Panc1 (cell line): Measurements from ENCODE around the gene PRR19. TPM values are rescaled to one million over a fixed set of nuclear protein-coding genes. Genes with fewer than 3 reads are reported as not detected.

Experiments
- ATAC-seq: fragments of 200-7000 bp; cut with Tn5 transposase; 2 replicates; pipeline ENCODE4 v1.9.1; 2020; ENCODE audit warnings: mild to moderate bottlenecking, moderate library complexity
- BruUV-seq: library from RNA; stranded (reverse); fragments of 400-500 nt; replicated peaks from 2 replicates; lab custom pipeline; 2021; lab: Mats Ljungman, UMichigan
- CTCF ChIA-PET: fragments of 300-600 bp; sonication (Branson Sonifier 250); formaldehyde crosslinking; loops from one replicate; lab custom pipeline; 2022; ENCODE audit warnings: antibody characterized with exemption; lab: Charles Lee
- POLR2A ChIA-PET: fragments of 300-600 bp; sonication (Branson Sonifier 250); formaldehyde crosslinking; loops from one replicate; lab custom pipeline; 2022; ENCODE audit warnings: antibody characterized with exemption; lab: Charles Lee
- DNase-seq: peaks from one replicate; pipeline ENCODE4 v3.0.0-alpha.2; 2010; ENCODE audit warnings: low read depth, low spot score
- H3K27ac ChIP-seq: 2 replicates; pipeline ENCODE4 v1.5.1; 2011; ENCODE audit warnings: mild to moderate bottlenecking, low read length, inconsistent platforms
- H3K27me3 ChIP-seq: fragments of 200-500 bp; sonication (Bioruptor generic); 2 replicates; pipeline ENCODE4 v1.6.0; 2014; ENCODE audit warnings: low read length, inconsistent platforms; ENCODE audit not compliant: control insufficient read depth, insufficient read depth
- H3K36me3 ChIP-seq: fragments of 200-500 bp; sonication (Bioruptor generic); 2 replicates; pipeline ENCODE4 v1.5.1; 2014; ENCODE audit warnings: inconsistent platforms, mild to moderate bottlenecking, low read length, moderate library complexity; ENCODE audit not compliant: control insufficient read depth, insufficient read depth
- H3K4me1 ChIP-seq: 2 replicates; pipeline ENCODE4 v1.5.1; 2011; ENCODE audit warnings: inconsistent platforms, mild to moderate bottlenecking, low read length, moderate library complexity; ENCODE audit not compliant: control insufficient read depth, insufficient read depth
- H3K4me3 ChIP-seq, 2 experiments: 2 replicates each; pipeline ENCODE4 v1.5.1; 2011 to 2012; ENCODE audit warnings: low read depth in 2 of 2, low read length in 2 of 2, mild to moderate bottlenecking in 2 of 2, inconsistent platforms in 1 of 2, moderate library complexity in 1 of 2
- H3K9me3 ChIP-seq: fragments of 200-500 bp; sonication (Bioruptor generic); 2 replicates; pipeline ENCODE4 v1.5.1; 2014; ENCODE audit warnings: low read depth, mild to moderate bottlenecking, inconsistent platforms, low read length, moderate library complexity; ENCODE audit not compliant: control insufficient read depth, insufficient read depth
- CTCF ChIP-seq: fragments of 450-650 bp; IDR thresholded peaks from 2 replicates; pipeline ENCODE4 v1.5.1; 2017; ENCODE audit warnings: mild to moderate bottlenecking
- POLR2AphosphoS5 ChIP-seq: IDR thresholded peaks from 2 replicates; pipeline ENCODE4 v1.6.1; 2012; ENCODE audit warnings: mild to moderate bottlenecking, low read depth, low read length, moderate library complexity
- REST ChIP-seq, 2 experiments: IDR thresholded peaks; 2 replicates each; pipeline ENCODE4 v1.6.1; 2011 to 2012; ENCODE audit warnings: low read depth in 2 of 2, control low read depth in 1 of 2, low read length in 1 of 2, mild to moderate bottlenecking in 1 of 2, moderate library complexity in 1 of 2; ENCODE audit not compliant: insufficient read depth in 1 of 2
- SIN3A ChIP-seq: IDR thresholded peaks from 2 replicates; pipeline ENCODE4 v1.6.1; 2012; ENCODE audit warnings: low read depth, mild to moderate bottlenecking, low read length, moderate library complexity, borderline replicate concordance; ENCODE audit not compliant: insufficient read depth
- TCF7L2 ChIP-seq: IDR thresholded peaks from 2 replicates; pipeline ENCODE4 v1.6.1; 2011; ENCODE audit warnings: mild to moderate bottlenecking, low read depth, low read length, inconsistent platforms
- in situ Hi-C: cut with HindIII; loops from 2 replicates; pipeline ENCODE4 v1.10.0; 2016; ENCODE audit warnings: low sequenced_read_pairs, low pct_unique_long_range_greater_than_20kb
- intact Hi-C: fragments of 100-400 bp; cut with micrococcal nuclease; formaldehyde crosslinking; loops from one replicate; pipeline ENCODE4 v1.10.0; 2022; ENCODE audit not compliant: unreplicated experiment
- total RNA-seq: library from RNA; stranded (reverse); gene quantifications from one replicate; pipeline ENCODE4 v1.2.1, GENCODE V29; 2021; ENCODE audit not compliant: unreplicated experiment

Gene PRR19
- total RNA-seq, 1 experiment from 2014 or later: 2.1 TPM

GRCh38 chr19:42325308-42325895 lies 23.5 kb downstream of the PRR19 start, which contains the start of gene MEGF8:
MEGF8 (plus strand) TSS chr19:42325635; CDS start chr19:42326244, 609 bp downstream.
- no peaks in the 10 kb centered on the region for H3K9me3 ChIP-seq
- ChIA-PET CTCF (no interaction called here), POLR2A (no interaction called here)
- H3K36me3 ChIP-seq: no peaks in the 10 kb centered on the region; the same call in 1 of the 2 replicates
- in situ Hi-C loops (no loop called here), intact Hi-C loops (no loop called here)
- ATAC-seq (peak; percentile 98), DNase-seq (peak; percentile 92)
- H3K27me3 ChIP-seq: no peaks in the 10 kb centered on the region
- no peaks in the 10 kb centered on the region; the same call in 1 of the 2 replicates for H3K4me1 ChIP-seq
- peak within 1 kb of the TSS; percentile 73 for H3K27ac ChIP-seq
- BruUV-seq: no TSS peak
- peak within 1 kb of the TSS; percentile 78 to 80 for H3K4me3 ChIP-seq
- peak; percentile 87 for TF ChIP-seq CTCF
- TF ChIP-seq POLR2AphosphoS5: peak; percentile 35; the same call in 1 of the 2 replicates
- TF ChIP-seq REST (IDR thresholded peaks at IDR 0.05; ENCODE audit: insufficient read depth in 1 of 2, low read depth in 2 of 2, low read length in 1 of 2): no peak

GRCh38 chr19:42325896-42326771 lies 24.2 kb downstream of the PRR19 start:
- ChIA-PET CTCF (interaction anchor here (0.7 kb wide), 1 partner anchor 146 kb away, joined by 3 read pairs; no protein-coding TSS in a partner anchor), POLR2A (no interaction called here)
- intact Hi-C loops (no loop called here), in situ Hi-C loops (no loop called here)
- DNase-seq (no peak), ATAC-seq (peak; percentile 26)
- no peaks in the 10 kb centered on the region; the same call in 1 of the 2 replicates for H3K36me3 ChIP-seq
- peak overlapping the region; percentile 73 for H3K27ac ChIP-seq
- H3K9me3 ChIP-seq: no peaks in the 10 kb centered on the region
- no peak for TF ChIP-seq TCF7L2
- TF ChIP-seq REST (IDR thresholded peaks at IDR 0.05; ENCODE audit: insufficient read depth in 1 of 2, low read depth in 2 of 2, low read length in 1 of 2): no peak
- no peak; the same call in 1 of the 2 replicates for TF ChIP-seq CTCF
- no peak for TF ChIP-seq SIN3A
- BruUV-seq: TSS peak; percentile 90
- H3K4me1 ChIP-seq: no peaks in the 10 kb centered on the region; the same call in 1 of the 2 replicates
- peak overlapping the region; percentile 78 to 80 for H3K4me3 ChIP-seq
- no peaks in the 10 kb centered on the region for H3K27me3 ChIP-seq
